PFSK-1 (cell line): ENCODE results near the gene A2M.

ENCODE experiments used
- POLR2AphosphoS5 ChIP-seq: IDR thresholded peaks from 2 replicates; pipeline ENCODE4 v1.6.1; 2012; ENCODE audit warnings: low read depth, mild to moderate bottlenecking, control low read depth, low read length, moderate library complexity
- REST ChIP-seq, 2 experiments: IDR thresholded peaks; 2 replicates each; pipeline versions ENCODE4 v1.6.1 to v1.8.0; 2011 to 2012; ENCODE audit warnings: low read depth in 2 of 2, low read length in 2 of 2, control low read depth in 1 of 2, inconsistent platforms in 1 of 2, mild to moderate bottlenecking in 1 of 2, moderate library complexity in 1 of 2; ENCODE audit not compliant: insufficient read depth in 1 of 2

- TF ChIP-seq REST (IDR thresholded peaks at IDR 0.05; ENCODE audit: insufficient read depth in 1 of 2, low read depth in 2 of 2, low read length in 2 of 2), result no peak
- TF ChIP-seq POLR2AphosphoS5, result no peak
These were observed 27.4 kb upstream of the A2M start for GRCh38 chr12:9143137-9143536.
